ENCODE measurements around the gene AP1M1. TPM values are rescaled to one million over a fixed set of nuclear protein-coding genes. Genes with fewer than 3 reads are reported as not detected.

AP1M1 gene
- total RNA-seq, 1 experiment from 2014 or later: 27.7 TPM

- DNase-seq (ENCODE audit: low spot score): no peak
Measured at GRCh38 chr19:16263141-16263761, 65.5 kb downstream of the AP1M1 start.

More at GRCh38 chr19:16263141-16263761, 65.5 kb downstream of the AP1M1 start:
- Mint-ChIP-seq H3K9me3 (no peaks in the 10 kb centered on the region), H3K4me3 (no peak overlapping the region), H3K36me3 (no peaks in the 10 kb centered on the region), H3K27ac (no peak overlapping the region), H3K4me1 (no peaks in the 10 kb centered on the region), H3K27me3 (ENCODE audit: low read depth) (no peaks in the 10 kb centered on the region)
- ChIA-PET CTCF (interaction anchor here (0.6 to 1.7 kb wide), 10 partner anchors 16 to 222 kb away, joined by 3 to 8 read pairs (median 3); partner anchors contain the start of gene RAB8A), POLR2A (no interaction called here)
- TF ChIP-seq IRF1 (CRISPR knock-in tag; IDR thresholded peaks at IDR 0.05): no peak
- TF ChIP-seq ZNF425 (CRISPR knock-in tag; conservative IDR thresholded peaks at IDR 0.05): no peak
- no peak for TF ChIP-seq NR1H2 (CRISPR knock-in tag; IDR thresholded peaks at IDR 0.05)
- TF ChIP-seq MLX (CRISPR knock-in tag; IDR thresholded peaks at IDR 0.05): no peak
- no peak for TF ChIP-seq ZNF416 (CRISPR knock-in tag; IDR thresholded peaks at IDR 0.05)
- no peak for TF ChIP-seq SOX15 (CRISPR knock-in tag; IDR thresholded peaks at IDR 0.05)
- TF ChIP-seq SMAD4 (CRISPR knock-in tag; IDR thresholded peaks at IDR 0.05): no peak
- TF ChIP-seq ESRRA (CRISPR knock-in tag; IDR thresholded peaks at IDR 0.05; ENCODE audit: borderline replicate concordance): no peak
- no peak for TF ChIP-seq MXD4 (CRISPR knock-in tag; IDR thresholded peaks at IDR 0.05; ENCODE audit: borderline replicate concordance)
- no peak for TF ChIP-seq FOXP4 (CRISPR knock-in tag; IDR thresholded peaks at IDR 0.05)
- no peak for TF ChIP-seq ATF6 (CRISPR knock-in tag; IDR thresholded peaks at IDR 0.05)
- TF ChIP-seq ETV6 (CRISPR knock-in tag; IDR thresholded peaks at IDR 0.05): no peak
- TF ChIP-seq GRHL2 (CRISPR knock-in tag; IDR thresholded peaks at IDR 0.05; ENCODE audit: insufficient replicate concordance, severe bottlenecking): no peak
- no peak for TF ChIP-seq CTCF (IDR thresholded peaks at IDR 0.05)
- TF ChIP-seq IRF2 (CRISPR knock-in tag; IDR thresholded peaks at IDR 0.05; ENCODE audit: borderline replicate concordance, low read depth): no peak
- TF ChIP-seq CREB1 (CRISPR knock-in tag; IDR thresholded peaks at IDR 0.05): no peak
- no peak for TF ChIP-seq E2F5 (CRISPR knock-in tag; IDR thresholded peaks at IDR 0.05)
- ATAC-seq: no peak
